UCSD-AML1 (cell line): ENCODE measurements around the gene LAYN.

Experiments used
- DNase-seq: peaks from one replicate; lab custom pipeline; 2025; ENCODE audit not compliant: unreplicated experiment; lab: John Stamatoyannopoulos, UW

The LAYN gene

DNA sequence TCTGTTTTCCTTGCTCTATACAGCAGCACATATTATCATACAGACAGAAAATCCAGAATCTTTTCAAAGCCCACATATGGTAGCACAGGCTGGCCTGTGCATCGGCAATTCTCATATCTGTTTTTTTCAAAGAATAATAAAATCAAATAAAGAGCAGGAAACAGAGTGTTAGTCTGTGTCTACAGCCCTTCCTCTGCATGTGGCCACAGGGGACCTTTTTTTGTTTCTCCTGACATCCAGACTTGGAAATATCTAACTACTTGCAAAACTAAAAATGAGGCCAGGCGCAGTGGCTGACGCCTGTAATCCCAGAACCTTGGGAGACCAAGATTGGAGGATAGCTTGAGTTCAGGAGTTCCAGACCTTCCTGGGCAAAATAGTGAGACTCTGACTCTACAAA is 20.3 kb downstream of the LAYN start:
- DNase-seq, result no peak

DNA sequence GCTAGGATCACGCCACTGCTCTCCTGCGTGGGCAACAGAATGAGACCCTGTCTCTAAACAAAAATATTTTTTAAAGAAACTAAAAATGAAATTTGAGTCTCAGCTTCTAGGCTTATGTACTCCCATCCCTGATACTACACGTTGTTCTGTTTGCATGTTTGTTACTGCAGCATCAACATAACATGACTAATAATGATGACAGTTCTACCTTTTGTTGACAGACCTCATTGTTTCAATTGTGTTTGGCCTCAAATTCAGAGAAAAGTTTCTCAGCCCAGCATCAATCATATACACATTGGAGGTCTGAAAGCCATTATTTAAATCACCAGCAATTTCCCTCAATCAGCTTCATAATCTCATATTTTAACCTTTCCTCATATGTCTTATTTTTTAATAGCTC is 20.8 kb downstream of the LAYN start:
- DNase-seq, result no peak

DNA sequence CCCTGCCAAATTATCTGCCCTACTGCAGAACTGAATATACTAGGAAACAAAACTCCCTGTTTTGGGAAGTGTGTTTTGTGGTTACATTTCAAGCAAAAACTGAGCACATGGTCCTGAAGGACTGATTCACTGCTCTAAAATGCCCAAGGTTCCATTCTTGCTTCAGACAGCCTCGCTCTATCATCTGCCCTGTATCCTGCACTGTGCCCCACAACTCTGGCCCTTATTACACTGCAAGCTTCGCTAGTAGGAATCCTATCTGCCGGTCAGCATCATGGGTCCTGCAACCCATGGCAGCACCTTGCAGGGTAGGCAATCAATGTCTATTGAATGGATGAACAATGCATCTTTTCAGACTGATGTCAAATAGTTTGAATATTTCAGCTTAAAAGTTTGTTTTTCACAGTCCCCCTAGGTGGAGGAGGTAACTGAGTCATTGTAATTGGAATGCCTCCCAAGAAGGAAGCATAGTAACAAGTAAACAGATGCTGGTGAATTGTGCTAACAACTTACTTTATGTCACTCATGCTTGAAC is 21.3 kb downstream of the LAYN start:
- DNase-seq, result no peak

DNA sequence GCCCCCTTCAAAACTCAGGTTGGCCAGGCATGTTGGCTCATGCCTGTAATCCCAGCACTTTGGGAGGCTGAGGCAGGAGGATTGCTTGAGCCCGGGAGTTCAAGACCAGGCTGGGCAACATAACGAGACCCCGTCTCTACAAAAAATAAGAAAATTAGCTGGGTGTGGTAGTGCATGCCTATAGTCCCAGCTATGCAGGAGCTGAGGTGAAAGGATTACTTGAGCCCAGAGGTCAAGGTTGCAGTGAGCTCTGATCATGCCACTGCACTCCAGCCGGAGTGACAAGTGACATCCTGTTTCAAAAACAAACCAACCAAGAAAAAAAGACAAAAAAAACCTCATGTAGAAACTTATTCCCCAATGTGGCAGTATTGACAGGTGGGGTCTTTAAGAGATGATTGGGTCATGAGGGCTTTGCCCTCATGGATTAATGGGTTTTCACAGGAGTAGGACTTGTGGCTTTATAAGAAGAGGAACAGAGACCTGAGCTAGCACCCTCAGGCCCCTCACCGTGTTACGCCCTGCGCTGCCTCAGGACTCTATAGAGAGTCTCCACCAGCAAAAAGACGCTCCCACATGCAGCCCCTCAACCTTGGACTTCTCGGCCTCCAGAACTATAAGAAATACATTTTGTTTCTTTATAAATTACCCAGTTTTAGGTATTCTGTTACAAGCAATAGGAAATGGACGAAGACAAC is 22.3 kb downstream of the LAYN start:
- no peak for DNase-seq

DNA sequence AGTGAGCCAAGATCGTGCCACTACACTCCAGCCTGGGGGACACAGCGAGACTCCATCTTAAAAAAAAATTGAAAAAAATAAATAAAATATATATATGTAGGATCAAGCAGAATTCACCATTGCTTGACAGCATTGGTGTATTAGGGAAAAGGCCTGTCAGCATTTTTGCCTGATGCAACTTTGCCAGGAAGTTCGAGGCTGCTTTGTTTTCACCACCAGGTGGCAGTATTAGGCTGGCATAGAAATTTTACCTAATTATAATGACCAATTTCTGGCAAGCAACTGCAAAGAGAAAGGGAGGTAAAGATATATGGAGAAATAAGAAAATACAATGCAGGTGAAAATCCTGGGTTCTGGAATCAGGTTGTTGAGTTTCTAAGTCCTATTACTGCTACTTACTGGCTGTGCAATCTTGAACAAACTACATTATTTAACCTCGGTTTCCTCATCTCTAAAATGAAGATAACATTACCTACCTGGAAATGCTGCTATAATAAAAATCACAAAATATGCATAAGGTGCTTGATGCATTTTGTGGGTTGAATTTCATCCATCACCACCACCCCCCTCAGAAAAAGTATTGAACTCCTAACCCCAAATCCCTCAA is 24.7 kb downstream of the LAYN start:
- peak; percentile 53 for DNase-seq

DNA sequence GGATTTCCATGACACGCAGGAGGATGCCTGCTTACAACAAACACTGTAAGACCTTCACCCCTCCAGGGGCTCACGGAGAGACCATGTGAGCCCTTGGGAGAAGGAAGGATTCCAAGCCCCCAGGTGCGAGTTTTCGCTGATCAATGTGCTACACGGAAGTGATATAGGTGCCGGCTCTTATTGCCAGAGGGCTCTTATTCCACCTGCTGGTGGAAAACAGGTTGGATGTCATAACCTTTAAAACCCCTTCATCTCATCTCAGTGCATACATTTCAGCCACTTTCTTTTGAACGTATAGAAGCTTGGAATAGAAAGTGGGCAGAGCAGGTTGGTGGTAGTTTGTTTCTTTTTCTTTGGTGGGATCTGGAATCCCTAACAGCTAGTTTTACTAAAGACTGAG is 25.8 kb downstream of the LAYN start:
- DNase-seq, result no peak

DNA sequence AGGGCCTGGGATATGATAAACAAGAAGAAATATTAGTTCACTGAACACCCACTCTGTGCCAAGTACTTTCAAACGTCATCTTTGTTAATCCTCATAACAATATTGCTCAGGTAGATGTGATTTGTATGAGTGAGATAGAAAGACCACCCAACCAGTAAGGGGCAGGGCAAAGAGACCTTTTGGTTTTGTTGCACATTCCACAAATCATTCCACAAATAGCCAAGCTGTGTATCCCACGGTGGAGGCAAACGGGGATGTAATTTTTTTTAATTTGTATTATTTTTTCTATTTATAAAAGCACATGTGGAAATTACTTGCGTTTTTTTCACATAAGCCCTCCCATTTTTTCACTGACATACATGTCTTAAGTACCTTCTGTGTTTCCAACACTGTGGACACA is 29.0 kb downstream of the LAYN start:
- DNase-seq, result no peak

DNA sequence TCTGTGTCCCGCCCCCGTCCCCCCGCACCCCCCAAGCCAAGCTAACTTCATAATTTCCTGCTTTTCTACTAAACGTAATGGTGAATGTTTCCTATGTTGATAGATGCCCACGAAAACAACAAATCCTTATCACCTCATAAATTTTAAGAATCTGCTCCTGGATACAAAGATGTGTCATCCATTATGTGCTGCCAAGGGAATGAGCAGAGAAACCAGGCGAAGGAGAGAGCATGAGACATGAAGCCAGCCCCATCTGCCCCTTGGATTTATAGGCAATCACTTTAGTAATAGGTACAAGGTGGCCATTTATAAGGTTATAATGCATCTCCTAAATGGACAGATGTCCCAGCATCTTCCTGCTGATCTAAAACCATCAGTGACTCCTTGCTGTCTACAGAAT is 30.3 kb downstream of the LAYN start:
- no peak for DNase-seq

DNA sequence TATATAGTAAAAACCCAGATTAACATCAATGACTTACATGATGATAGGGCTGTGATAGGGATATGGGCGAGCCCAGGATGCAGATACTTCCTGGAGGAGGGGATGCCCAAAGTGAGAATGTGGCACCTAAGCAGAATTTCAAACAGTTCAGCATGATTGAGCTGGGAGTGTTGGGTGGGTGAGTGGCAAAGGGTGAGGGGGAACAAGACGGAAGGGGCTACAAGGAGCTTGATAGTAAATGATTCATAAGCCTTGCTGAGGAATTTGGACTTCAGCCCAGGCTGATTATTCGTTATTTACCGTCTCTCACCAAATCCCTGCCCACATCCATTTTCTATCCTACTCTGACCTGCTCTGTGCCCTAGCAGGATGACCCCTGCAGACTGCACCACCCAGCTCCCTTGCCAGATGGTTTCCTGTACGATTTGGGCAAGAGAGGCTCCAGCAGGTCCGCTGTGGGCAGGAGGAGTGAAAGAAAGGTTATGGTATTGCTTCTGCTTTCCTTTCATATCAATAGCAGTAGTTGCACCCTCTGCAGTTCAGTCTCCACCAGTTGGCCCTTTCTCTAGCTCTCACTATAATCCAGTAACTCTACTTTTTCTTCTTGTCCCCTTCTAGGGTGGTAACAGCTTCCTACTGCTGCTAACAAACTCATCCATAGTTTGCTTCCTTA is 31.4 kb downstream of the LAYN start:
- DNase-seq, result no peak

DNA sequence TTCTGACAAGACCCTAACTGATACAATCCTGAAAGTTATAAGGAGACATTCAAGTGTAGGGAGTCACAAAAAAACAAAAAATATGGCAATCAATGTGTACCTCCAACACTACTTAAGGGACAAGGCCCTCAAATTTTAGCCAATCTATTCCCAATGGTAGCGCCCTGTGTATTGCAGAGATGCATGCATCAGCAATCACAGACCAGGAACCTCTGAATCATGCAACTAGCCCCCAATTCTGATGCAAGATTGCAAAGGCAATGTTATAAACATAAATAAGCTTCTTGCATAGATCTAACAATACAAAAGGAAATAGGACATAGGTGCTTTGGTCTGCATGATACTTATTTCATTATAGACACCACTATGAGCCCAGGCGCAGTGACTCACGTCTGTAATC is 32.1 kb downstream of the LAYN start:
- DNase-seq, result no peak

DNA sequence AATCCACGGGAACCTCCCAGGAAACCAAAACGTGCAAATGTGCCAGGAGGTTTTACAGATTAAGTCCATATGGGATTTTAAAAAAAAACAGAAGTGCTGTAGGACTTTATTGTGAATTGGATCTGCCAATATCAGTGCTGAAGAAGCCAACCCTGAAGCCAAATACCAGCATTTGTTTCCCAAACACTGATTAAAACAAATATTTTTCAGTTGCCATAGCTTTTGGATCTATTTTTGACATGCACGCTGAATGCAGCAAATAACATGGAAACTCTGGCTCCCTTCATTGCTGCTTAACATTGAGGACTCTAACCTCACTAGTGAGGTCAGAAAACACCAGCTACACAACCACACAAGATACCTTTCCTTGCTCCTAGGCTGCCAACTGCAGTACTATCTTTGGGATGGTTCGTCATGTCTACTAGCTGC is 33.3 kb downstream of the LAYN start:
- DNase-seq, result no peak

DNA sequence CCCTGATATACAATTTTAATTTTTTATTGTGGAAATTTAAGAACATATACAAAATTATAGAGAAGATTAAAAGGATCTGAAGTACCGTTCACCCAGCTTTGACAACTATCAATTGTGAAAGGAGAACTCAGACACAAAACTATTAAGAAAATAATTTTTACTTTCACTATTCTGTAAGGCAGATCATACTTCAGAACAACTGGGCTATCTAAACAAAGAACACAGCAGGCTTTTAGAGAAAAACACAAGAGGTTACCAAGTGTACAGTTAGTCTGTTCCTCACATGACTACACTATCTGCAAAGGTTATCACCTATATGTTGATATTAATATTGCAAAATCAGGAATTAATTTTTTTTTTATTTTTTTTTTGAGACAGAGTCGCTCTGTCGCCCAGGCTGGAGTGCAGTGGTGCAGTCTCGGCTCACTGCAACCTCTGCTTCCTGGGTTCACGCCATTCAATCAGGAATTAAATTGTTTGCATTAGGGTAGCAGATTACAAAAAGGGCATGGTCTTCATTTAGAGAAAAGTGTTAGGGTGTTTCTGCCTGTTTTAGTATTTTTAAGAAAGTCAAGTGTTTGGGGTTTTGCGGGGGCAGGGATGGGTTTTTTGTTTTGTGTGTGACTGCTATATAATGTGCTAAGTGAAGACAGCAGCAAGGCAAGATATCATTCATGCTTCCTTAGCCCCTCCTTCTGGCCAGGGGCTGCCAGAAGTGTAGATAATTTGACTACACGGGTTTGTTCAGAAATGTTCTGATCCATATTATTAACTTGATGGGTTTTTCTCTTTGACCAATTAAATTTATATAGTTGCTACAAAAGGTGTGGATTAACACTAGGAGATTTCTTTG is 34.1 kb downstream of the LAYN start:
- no peak for DNase-seq

DNA sequence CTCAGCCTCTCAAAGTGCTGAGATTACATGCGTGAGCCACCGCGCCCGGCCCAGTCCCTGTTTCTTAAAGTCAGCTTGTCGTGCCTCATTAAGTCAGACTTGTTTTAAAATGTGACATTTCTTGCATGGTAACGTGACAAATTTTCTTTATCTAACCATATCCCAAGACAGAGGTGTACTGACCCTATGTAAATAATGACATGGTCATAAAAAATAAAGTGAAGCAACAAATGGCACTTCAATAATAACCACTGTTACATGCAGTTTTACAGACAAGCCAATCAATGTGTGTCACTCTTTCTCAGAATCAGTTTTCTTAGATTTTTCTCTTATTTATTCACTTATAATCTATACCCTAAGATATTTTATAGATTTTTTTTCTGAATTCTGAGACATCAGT is 35.2 kb downstream of the LAYN start:
- DNase-seq, result no peak

DNA sequence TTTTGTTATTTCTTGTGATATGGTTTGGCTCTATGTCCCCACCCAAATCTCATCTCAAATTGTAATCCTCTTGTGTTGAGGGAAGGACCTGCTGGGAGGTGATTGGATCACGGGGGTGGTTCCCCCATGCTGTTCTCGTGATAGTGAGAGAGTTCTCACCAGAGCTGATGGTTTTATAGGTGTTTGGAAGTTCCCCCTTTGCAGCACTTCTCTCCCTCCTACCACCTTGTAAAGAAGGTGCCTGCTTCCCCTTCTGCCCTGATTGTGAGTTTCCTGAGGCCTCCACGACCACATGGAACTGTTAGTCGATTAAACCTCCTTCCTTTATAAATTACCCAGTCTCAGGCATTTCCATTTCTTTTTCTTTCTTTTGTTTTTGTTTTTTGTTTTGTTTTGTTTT is 37.3 kb downstream of the LAYN start:
- DNase-seq, result no peak

DNA sequence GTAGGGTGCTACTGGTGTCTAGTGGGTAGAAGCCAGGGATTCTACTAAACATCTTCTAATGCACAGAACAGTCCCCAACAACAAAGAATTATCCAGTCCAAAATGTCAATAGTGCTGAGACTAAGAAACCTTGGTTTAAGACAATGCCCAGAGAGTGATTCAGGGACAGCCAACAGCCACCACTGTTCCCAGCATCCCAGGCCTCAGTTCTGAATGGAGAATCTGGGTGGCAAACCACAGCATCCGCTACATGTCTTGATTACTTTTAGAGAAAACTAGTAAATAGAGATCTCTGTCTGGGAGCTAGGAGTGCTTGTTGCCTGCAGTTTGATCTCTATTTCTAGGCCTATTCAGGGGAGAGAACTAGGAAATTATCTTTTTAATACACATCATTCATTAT is 40.8 kb downstream of the LAYN start:
- DNase-seq, result no peak

DNA sequence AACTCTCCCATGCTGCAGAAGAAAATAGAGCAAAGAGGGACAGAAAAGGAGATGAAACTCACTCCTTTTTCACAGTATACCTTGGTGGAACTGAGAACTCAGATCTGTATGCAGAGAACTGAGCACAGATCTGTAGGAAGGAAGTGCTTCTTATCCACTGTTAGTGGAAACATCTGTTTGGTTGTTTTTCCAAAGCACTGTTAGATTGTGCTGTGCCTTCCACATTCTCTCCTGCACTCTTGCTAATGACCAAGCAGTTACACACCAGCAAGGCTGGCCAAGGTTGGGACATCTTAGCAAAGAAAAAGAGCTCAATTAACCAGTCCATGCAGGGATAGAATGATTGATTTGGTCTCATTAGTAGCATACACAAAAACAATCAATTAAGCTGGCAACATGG is 41.6 kb downstream of the LAYN start:
- DNase-seq, result no peak

DNA sequence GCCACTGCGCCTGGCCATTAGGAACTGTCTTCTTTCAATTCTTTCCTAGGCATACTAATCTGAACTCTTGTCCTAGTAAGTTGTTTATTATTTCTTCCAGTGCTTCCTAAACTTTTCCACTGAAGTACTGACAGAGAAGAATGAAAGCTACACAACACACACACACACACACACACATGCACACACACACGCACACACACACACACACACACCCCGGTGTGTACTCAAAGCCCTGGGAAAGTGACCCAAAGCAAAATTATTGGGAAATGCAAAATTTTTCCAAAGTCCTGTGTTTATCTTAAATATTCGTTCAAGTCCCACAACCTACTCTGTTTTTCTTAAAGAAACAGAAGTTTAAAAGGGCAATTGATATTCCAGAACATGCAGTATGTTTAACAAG is 42.4 kb downstream of the LAYN start:
- no peak for DNase-seq

DNA sequence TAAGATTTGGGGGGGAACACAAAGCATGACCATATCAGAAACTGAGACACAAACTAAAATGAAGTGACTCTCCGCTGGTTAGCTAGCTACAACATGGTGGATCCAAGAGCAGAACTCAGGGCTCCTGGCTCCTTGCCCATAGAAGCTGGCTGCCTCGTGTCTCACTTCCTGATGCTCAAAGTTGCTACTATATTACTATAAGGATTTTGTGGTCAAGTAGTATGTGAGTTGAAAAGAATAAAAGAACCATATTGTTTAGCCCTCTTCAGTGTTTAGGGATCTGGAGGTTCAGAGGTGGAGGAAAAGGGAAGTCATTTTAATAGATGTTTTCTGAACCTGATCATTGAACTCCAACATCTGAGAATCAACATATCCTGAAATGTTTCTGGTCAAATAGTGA is 44.9 kb downstream of the LAYN start:
- DNase-seq, result no peak

DNA sequence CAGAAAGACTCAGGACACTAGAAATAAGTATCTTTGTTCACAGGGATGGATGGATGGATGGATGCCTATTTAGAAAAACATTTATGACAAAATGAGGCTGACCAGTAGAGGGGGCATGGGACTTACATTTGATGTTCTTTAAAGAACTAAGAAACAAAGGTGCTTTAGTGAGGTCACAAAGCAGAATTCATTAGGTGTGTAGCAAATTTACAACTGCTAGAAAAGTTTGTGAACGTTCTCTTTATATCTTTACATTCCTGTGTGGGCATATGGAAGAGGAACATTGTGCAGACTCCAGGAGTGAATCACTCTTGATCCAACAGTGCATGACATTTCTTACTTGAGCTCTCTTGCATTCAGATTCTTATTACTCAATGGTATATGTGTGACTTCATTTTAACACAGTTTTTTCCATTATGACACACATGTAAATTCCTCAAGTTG is 45.9 kb downstream of the LAYN start:
- DNase-seq, result no peak

DNA sequence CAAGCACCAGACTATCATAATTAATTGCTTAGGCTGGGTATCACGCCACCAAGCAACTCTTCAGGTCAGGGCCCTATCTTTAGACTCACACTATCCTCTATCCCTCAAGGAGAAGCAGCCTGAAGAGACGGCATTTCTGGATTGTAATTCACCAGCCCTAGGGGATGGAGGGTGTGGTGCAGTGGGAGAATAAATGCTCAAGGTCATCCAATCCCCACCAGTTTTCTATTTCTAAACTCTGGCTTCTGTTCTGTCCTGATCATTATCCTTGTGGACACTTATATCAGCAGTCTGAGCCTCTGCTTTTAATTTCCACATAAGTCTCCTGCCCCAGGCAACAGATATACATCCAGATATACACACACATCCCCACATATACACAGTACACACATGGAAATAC is 48.6 kb downstream of the LAYN start:
- no peak for DNase-seq

DNA sequence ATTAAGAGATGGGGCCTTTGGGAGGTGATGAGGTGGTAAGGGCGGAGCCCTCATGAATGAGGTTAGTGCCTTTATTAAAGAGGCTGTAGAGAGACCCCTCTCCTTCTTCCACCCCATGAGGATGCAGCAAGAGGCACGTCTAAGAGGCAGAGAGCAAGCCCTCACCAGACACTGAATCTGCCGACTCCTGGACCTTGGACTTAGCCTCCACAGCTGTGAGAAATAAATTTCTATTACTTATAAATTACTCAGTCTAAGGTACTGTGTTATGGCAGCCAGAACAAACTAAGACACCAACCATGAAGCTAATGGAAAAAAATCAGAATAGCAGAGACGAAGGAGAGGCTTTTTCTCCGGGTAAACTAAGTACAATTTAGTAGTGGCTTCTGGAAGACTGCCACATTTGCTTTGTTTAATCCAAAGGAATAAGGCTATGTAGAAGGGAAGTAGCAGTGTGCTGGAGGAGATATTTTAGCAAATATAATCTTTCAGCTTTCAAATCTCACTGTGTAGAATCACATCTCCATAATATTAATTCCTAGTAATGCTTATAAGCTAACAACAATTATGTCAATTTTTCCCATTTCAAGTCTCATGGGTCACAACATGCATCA is 49.5 kb downstream of the LAYN start:
- no peak for DNase-seq
